Measurements from ENCODE around the gene TAT. TPM values are rescaled to one million over a fixed set of nuclear protein-coding genes. Genes with fewer than 3 reads are reported as not detected.

Gene TAT
- total and polyA plus RNA-seq, 10 of the 15 experiments (the other 5 are each of a cell fraction or from before 2014, with no cell fraction given), result 0.01 to 0.44 (median 0.09) TPM; not detected in 4

GRCh38 chr16:71625113-71625850 lies 48.4 kb upstream of the TAT start:
- intact Hi-C loops (cut with micrococcal nuclease; ENCODE audit: unreplicated experiment) (no loop called here), in situ Hi-C loops (cut with MboI) (no loop called here)
- Histone ChIP-seq H3K9ac (ENCODE audit: control insufficient read depth, insufficient read depth, low read length) (no peak overlapping the region), H3K79me2 (ENCODE audit: control insufficient read depth, insufficient read depth, low read length) (no peaks in the 10 kb centered on the region), H2AFZ (ENCODE audit: control insufficient read depth, low read depth, low read length) (no peak overlapping the region), H3K4me2 (ENCODE audit: control insufficient read depth, insufficient read depth) (no peak overlapping the region; the same call in 1 of the 2 replicates), H3K27me3 (replicated peaks in 1 of 2; ENCODE audit: control insufficient read depth in 2 of 2, insufficient read depth in 2 of 2, low read length in 1 of 2) (no peaks in the 10 kb centered on the region; a peak in 1 of 4 replicates), H3K36me3 (ENCODE audit: control insufficient read depth in 2 of 2, insufficient read depth in 2 of 2, low read length in 1 of 2) (no peaks in the 10 kb centered on the region), H3K9me3 (replicated peaks; ENCODE audit: control insufficient read depth, insufficient read depth, low read length) (no peaks in the 10 kb centered on the region), H3K27ac (ENCODE audit: control insufficient read depth, insufficient read depth) (no peak overlapping the region), H4K20me1 (ENCODE audit: control insufficient read depth, insufficient read depth) (no peaks in the 10 kb centered on the region), H3K4me3 (no peak overlapping the region), H3K4me1 (ENCODE audit: control insufficient read depth, insufficient read depth, low read length) (peaks cover 5% of the 10 kb centered on the region; the same call in 1 of the 2 replicates)
- BruUV-seq (replicated peaks), result no TSS peak
- ChIA-PET RAD21 (ENCODE audit: unreplicated experiment) (interaction anchor here (1.0 kb wide), 1 partner anchor 14 kb away, joined by 3 read pairs; no protein-coding TSS in a partner anchor), SMC1A (ENCODE audit: uncharacterized antibody, unreplicated experiment) (interaction anchor here (0.6 kb wide), 1 partner anchor 318 kb away, joined by 3 read pairs; no protein-coding TSS in a partner anchor), POLR2A (no interaction called here), CTCF (no interaction called here)
- no peak for ATAC-seq
- TF ChIP-seq, protein P1, sequence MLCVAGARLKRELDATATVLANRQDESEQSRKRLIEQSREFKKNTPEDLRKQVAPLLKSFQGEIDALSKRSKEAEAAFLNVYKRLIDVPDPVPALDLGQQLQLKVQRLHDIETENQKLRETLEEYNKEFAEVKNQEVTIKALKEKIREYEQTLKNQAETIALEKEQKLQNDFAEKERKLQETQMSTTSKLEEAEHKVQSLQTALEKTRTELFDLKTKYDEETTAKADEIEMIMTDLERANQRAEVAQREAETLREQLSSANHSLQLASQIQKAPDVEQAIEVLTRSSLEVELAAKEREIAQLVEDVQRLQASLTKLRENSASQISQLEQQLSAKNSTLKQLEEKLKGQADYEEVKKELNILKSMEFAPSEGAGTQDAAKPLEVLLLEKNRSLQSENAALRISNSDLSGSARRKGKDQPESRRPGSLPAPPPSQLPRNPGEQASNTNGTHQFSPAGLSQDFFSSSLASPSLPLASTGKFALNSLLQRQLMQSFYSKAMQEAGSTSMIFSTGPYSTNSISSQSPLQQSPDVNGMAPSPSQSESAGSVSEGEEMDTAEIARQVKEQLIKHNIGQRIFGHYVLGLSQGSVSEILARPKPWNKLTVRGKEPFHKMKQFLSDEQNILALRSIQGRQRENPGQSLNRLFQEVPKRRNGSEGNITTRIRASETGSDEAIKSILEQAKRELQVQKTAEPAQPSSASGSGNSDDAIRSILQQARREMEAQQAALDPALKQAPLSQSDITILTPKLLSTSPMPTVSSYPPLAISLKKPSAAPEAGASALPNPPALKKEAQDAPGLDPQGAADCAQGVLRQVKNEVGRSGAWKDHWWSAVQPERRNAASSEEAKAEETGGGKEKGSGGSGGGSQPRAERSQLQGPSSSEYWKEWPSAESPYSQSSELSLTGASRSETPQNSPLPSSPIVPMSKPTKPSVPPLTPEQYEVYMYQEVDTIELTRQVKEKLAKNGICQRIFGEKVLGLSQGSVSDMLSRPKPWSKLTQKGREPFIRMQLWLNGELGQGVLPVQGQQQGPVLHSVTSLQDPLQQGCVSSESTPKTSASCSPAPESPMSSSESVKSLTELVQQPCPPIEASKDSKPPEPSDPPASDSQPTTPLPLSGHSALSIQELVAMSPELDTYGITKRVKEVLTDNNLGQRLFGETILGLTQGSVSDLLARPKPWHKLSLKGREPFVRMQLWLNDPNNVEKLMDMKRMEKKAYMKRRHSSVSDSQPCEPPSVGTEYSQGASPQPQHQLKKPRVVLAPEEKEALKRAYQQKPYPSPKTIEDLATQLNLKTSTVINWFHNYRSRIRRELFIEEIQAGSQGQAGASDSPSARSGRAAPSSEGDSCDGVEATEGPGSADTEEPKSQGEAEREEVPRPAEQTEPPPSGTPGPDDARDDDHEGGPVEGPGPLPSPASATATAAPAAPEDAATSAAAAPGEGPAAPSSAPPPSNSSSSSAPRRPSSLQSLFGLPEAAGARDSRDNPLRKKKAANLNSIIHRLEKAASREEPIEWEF (IDR thresholded peaks at IDR 0.05; ENCODE audit: insufficient replicate concordance, low read depth, low read length), result no peak
- peak in 1 of 2 experiments; percentile 7; a peak in 1 of 3 replicates for TF ChIP-seq EGR1 (IDR thresholded peaks at IDR 0.05; ENCODE audit: borderline replicate concordance in 1 of 2, low read depth in 2 of 2, low read length in 2 of 2)
- 75% methylated on average over 4 of the region's 7 CpGs for WGBS (ENCODE audit: insufficient coverage, insufficient replicate concordance, low lambda C conversion rate, missing lambda C conversion rate)
- no peak for DNase-seq (ENCODE audit: low read depth, low spot score)
- no peak for FAIRE-seq
